Activated T-cell treated with anti-CD3 and anti-CD28 coated beads, Interleukin-2, amount 50 U/mL, for 4 hours (primary cell): Measurements from ENCODE around the gene CDC42EP5. TPM values are rescaled to one million over a fixed set of nuclear protein-coding genes. Genes with fewer than 3 reads are reported as not detected.

Experiments used
- total RNA-seq, 3 donors: library from RNA; stranded (reverse); gene quantifications; one replicate each; pipeline ENCODE4 v1.2.1, GENCODE V29; 2021

CDC42EP5 gene
- total RNA-seq, 3 donors from 2014 or later, result 0.30 TPM; not detected in 2

Other genes starting within 250 kb of the CDC42EP5 start
- gene LILRA6, start 230.5 kb downstream of the CDC42EP5 start, total RNA-seq, result not detected
- gene LILRB5, start 216.0 kb downstream of the CDC42EP5 start, total RNA-seq, result not detected
- not detected for gene LILRB2, start 192.2 kb downstream of the CDC42EP5 start, total RNA-seq
- not detected for gene LILRA5, start 160.1 kb downstream of the CDC42EP5 start, total RNA-seq
- not detected for gene LILRA4, start 134.1 kb downstream of the CDC42EP5 start, total RNA-seq
- gene LAIR1, start 108.4 kb downstream of the CDC42EP5 start, total RNA-seq, result 1 to 10 TPM; 4.7 to 6.1 (median 5.5) TPM
- under 1 TPM in 1 of 3 donors, not detected in 2; 0.46 TPM for gene TTYH1, start 57.8 kb downstream of the CDC42EP5 start, total RNA-seq
- gene LENG8, start 24.1 kb downstream of the CDC42EP5 start, total RNA-seq, result 100 to 1,000 TPM; 138 to 157 (median 145) TPM
- 1 to 10 TPM; 4.8 to 5.4 (median 5.2) TPM for gene LENG9, start 9.5 kb downstream of the CDC42EP5 start, total RNA-seq
- under 1 TPM; 0.35 to 0.76 (median 0.58) TPM for gene LAIR2, start 29.5 kb upstream of the CDC42EP5 start, total RNA-seq
- not detected for gene LILRA2, start 100.5 kb upstream of the CDC42EP5 start, total RNA-seq
- not detected for gene LILRA1, start 120.3 kb upstream of the CDC42EP5 start, total RNA-seq
- 1 to 10 TPM in 1 of 3 donors, under 1 TPM in 2; 0.37 to 1.1 (median 0.83) TPM for gene LILRB1, start 157.2 kb upstream of the CDC42EP5 start, total RNA-seq
- under 1 TPM in 1 of 3 donors, not detected in 2; 0.22 TPM for gene LILRB4, start 189.7 kb upstream of the CDC42EP5 start, total RNA-seq